Ovary (tissue), 9 donors: Measurements from ENCODE around the gene SNTA1. TPM values are rescaled to one million over a fixed set of nuclear protein-coding genes. Genes with fewer than 3 reads are reported as not detected.

Experiments
- DNase-seq, 5 donors: peaks; one replicate each; pipeline ENCODE4 v3.0.0-alpha.2; 2019 to 2020
- H3K27ac ChIP-seq, 2 donors: fragments of 200-600 bp; one replicate each; pipeline versions ENCODE4 v1.5.1 to v1.8.0; 2019 to 2022
- H3K27me3 ChIP-seq: fragments of 200-600 bp; one replicate; pipeline ENCODE4 v1.8.0; 2022
- H3K36me3 ChIP-seq: fragments of 200-600 bp; sonication (generic); one replicate; pipeline ENCODE4 v1.5.1; 2019
- H3K4me1 ChIP-seq: one replicate; pipeline ENCODE4 v1.8.1; 2013; ENCODE audit warnings: mild to moderate bottlenecking, moderate library complexity; ENCODE audit not compliant: insufficient read depth
- H3K4me3 ChIP-seq: fragments of 200-600 bp; sonication (generic); one replicate; pipeline ENCODE4 v1.5.1; 2017
- H3K9me3 ChIP-seq, 2 donors: fragments of 200-600 bp in 1 of 2; sonication (generic) in 1 of 2; one replicate each; pipeline versions ENCODE4 v1.5.1 to v1.8.1; 2013 to 2019; ENCODE audit warnings: mild to moderate bottlenecking in 1 of 2, moderate library complexity in 1 of 2
- CTCF ChIP-seq, 3 donors: fragments of 450-650 bp in 2 of 3; fragments of 200-600 bp in 1 of 3; IDR thresholded peaks; one replicate each; pipeline versions ENCODE4 v1.5.1 to v1.8.0; 2016 to 2022; ENCODE audit warnings: antibody characterized with exemption in 3 of 3, mild to moderate bottlenecking in 1 of 3
- EP300 ChIP-seq: sonication (generic); formaldehyde crosslinking; IDR thresholded peaks from one replicate; pipeline ENCODE4 v1.6.1; 2017; ENCODE audit warnings: antibody characterized with exemption
- POLR2A ChIP-seq: fragments of 450-650 bp; IDR thresholded peaks from one replicate; pipeline ENCODE4 v1.6.1; 2017; ENCODE audit warnings: antibody characterized with exemption, mild to moderate bottlenecking, moderate library complexity
- WGBS, 3 donors: extraction: QIAGEN DNeasy Blood & Tissue Kit in 1 of 3; methylation state at CpG; one replicate each; pipeline versions ENCODE4 v1.1.5 to v1.1.7; 2013 to 2017; 5-methylcytosine and 5-hydroxymethylcytosine counted together
- intact Hi-C, 4 donors: fragments of 100-400 bp; cut with DNase I; formaldehyde crosslinking; loops; one replicate each; pipeline versions ENCODE4 v1.11.0 to v1.15.1; 2022 to 2023
- polyA plus RNA-seq, 2 donors: library from polyadenylated mRNA; stranded (reverse); fragments of 200-250 nt in 1 of 2; fragments of 350-450 nt in 1 of 2; fragmentation: Illumina TruSeq in 1 of 2; extraction: RNeasy Lipid Tissue Mini Kit (QIAGEN cat#74804) in 1 of 2; gene quantifications; one replicate each; pipeline ENCODE4 v1.2.3, GENCODE V29; 2013 to 2014
- total RNA-seq, 7 donors: library from RNA; depleted of rRNA in 2 of 7; stranded (reverse); fragments of >200 nt in 2 of 7; fragmentation: NEBNext Ultra II Directional in 3 of 7; extraction: Animal tissue kit (Norgen Biotek cat#: 25700) in 3 of 7; gene quantifications; one replicate each; pipeline versions ENCODE4 v1.1.0 to v1.2.4, GENCODE V29; 2016 to 2023
- donor health status: DM: no; HTN: no; CAD: no; lungs with moderate emphysema.
- donor health status: DM: no; HTN: no; CAD: no.
- donor health status: Bipolar disorder and iron deficiency.
- donor health status: DM: yes; HTN: yes; CAD: no.
- donor health status: DM: no; HTN: no; CAD: no.
- donor health status: DM: yes; HTN: yes; CAD: no.

The SNTA1 gene
- total and polyA plus RNA-seq, 9 donors = 6.3 to 31.5 (median 20.2) TPM

- intact Hi-C loops = no loop called here
- no peak for DNase-seq
- Histone ChIP-seq H3K4me3 (no peak overlapping the region), H3K4me1 (no peaks in the 10 kb centered on the region), H3K27me3 (no peaks in the 10 kb centered on the region), H3K36me3 (no peaks in the 10 kb centered on the region), H3K27ac (no peak overlapping the region), H3K9me3 (no peaks in the 10 kb centered on the region)
- 84 to 85% (median 85%) methylated on average over 12 of the region's 12 CpGs for WGBS, 3 donors
- TF ChIP-seq POLR2A (no peak), EP300 (no peak), CTCF (IDR thresholded peaks at IDR 0.05) (no peak)
Observed at GRCh38 chr20:33408313-33408712, 35.2 kb downstream of the SNTA1 start.

GRCh38 chr20:33407796-33408195 is 35.8 kb downstream of the SNTA1 start:
- TF ChIP-seq EP300 = no peak
- DNase-seq = no peak
- Histone ChIP-seq H3K9me3 (no peaks in the 10 kb centered on the region), H3K27ac (no peak overlapping the region), H3K4me1 (no peaks in the 10 kb centered on the region), H3K4me3 (no peak overlapping the region), H3K27me3 (no peaks in the 10 kb centered on the region), H3K36me3 (no peaks in the 10 kb centered on the region)
- WGBS, 3 donors = 33 to 49% (median 44%) methylated on average over 4 of the region's 4 CpGs
- intact Hi-C loops = no loop called here

GRCh38 chr20:33407251-33407650 is 36.3 kb downstream of the SNTA1 start:
- Histone ChIP-seq H3K27me3 (no peaks in the 10 kb centered on the region), H3K9me3 (no peaks in the 10 kb centered on the region), H3K4me1 (peaks cover 2% of the 10 kb centered on the region), H3K27ac (no peak overlapping the region), H3K36me3 (no peaks in the 10 kb centered on the region), H3K4me3 (no peak overlapping the region)
- intact Hi-C loops = no loop called here
- DNase-seq = no peak
- 81 to 92% (median 89%) methylated on average over 1 of the region's 1 CpG for WGBS, 3 donors
- TF ChIP-seq POLR2A (no peak), CTCF (IDR thresholded peaks at IDR 0.05) (no peak), EP300 (no peak)

GRCh38 chr20:33404281-33404680 is 39.3 kb downstream of the SNTA1 start:
- no peak overlapping the region for H3K4me3 ChIP-seq
- no peak for TF ChIP-seq EP300
- H3K27me3 ChIP-seq = no peaks in the 10 kb centered on the region
- peaks cover 7% of the 10 kb centered on the region for H3K4me1 ChIP-seq
- no peak for DNase-seq
- WGBS, 3 donors = 90 to 95% (median 94%) methylated on average over 2 of the region's 2 CpGs
- intact Hi-C loops = no loop called here
- H3K27ac ChIP-seq = no peak overlapping the region
- no peaks in the 10 kb centered on the region for H3K9me3 ChIP-seq
- no peaks in the 10 kb centered on the region for H3K36me3 ChIP-seq

GRCh38 chr20:33401921-33402369 is 41.6 kb downstream of the SNTA1 start:
- Histone ChIP-seq H3K4me1 (peaks cover 7% of the 10 kb centered on the region), H3K9me3 (no peaks in the 10 kb centered on the region), H3K36me3 (no peaks in the 10 kb centered on the region), H3K4me3 (peak overlapping the region; percentile 95), H3K27ac (no peak overlapping the region), H3K27me3 (no peaks in the 10 kb centered on the region)
- TF ChIP-seq POLR2A (no peak), EP300 (no peak), CTCF (IDR thresholded peaks at IDR 0.05) (no peak)
- intact Hi-C loops = no loop called here
- no peak for DNase-seq
- 29 to 35% (median 31%) methylated on average over 8 of the region's 8 CpGs for WGBS, 3 donors
